Tongue (tissue), 2 donors: ENCODE measurements around the gene RSPH9. TPM values are rescaled to one million over a fixed set of nuclear protein-coding genes. Genes with fewer than 3 reads are reported as not detected.
"Not testable (repeated sequence)": the region's sequence is repeated elsewhere in the genome, so short reads cannot be mapped to it uniquely, and the experiment has no call there.

Experiments used
- DNase-seq: peaks from one replicate; pipeline ENCODE4 v3.0.0-alpha.2; 2015
- total RNA-seq: library from RNA; depleted of rRNA; stranded (reverse); fragments of >200 nt; gene quantifications from one replicate; pipeline ENCODE4 v1.2.3, GENCODE V29; 2014

The RSPH9 gene
- total RNA-seq, 1 donor from 2014 or later: 0.41 TPM

DNA sequence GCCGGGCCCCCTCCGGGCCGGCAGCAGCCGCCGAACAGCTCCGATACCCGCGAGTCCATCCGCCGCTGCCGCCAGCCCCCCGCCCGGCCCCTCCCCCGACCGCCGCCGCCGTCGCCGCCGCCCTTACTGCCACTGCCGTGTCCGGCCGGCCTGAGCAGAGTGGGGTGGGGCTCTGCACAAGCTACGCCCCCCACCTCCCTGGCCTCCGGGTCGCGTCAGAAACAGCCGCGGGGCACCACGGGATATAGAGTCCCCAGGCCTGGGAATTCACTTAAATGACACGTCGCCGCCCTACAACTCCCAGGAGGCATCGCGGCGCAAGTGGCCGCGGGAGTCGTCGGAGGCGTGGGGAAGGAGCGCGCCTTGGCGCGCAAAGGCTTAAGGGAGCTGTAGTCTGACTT lies 15.7 kb upstream of the RSPH9 start, which contains the start of gene GTPBP2:
Gene GTPBP2 (minus strand): TSS at position 161 of the 401 bp plus-strand sequence. CDS start 102 bp downstream, at position 59.
- peak; percentile 100 for DNase-seq

DNA sequence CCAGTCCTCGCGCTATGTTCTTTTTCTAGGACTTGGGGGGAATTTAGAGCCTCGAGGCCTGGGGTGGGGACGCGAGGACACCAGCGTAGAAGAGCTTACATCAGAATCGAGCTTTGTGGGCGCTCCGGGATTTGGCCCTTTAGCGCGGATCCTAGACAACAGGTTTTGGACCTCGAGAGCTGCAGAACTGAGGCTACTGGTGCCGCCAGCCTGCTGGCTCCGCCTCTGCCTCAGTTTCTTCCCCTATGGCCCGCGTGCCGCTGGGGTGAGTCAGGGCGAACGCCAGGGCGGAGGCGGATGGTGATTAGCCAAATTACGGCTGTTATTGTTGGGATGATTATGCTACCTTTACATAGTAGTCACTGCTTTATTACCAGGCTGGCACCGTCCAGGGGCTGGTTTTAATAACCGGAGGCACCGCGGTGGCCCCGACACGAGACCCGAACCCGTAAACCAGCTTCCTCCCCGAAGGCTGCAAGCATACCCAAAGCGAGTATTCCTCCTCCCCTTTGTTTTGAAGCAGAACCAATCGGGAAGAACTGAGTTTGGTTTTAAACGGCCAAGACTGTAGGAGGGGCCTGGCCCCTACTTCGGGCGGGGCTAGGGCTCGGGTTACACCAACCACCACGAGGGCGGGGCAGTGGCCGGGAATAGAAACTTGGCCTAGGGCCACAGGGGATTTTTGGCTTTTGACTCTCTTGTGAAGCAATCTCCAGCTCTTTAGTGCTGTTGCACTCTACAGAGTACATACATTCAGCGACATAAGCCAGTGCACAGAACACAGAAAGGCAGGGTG lies 15.1 kb upstream of the RSPH9 start:
- peak; percentile 99 for DNase-seq

DNA sequence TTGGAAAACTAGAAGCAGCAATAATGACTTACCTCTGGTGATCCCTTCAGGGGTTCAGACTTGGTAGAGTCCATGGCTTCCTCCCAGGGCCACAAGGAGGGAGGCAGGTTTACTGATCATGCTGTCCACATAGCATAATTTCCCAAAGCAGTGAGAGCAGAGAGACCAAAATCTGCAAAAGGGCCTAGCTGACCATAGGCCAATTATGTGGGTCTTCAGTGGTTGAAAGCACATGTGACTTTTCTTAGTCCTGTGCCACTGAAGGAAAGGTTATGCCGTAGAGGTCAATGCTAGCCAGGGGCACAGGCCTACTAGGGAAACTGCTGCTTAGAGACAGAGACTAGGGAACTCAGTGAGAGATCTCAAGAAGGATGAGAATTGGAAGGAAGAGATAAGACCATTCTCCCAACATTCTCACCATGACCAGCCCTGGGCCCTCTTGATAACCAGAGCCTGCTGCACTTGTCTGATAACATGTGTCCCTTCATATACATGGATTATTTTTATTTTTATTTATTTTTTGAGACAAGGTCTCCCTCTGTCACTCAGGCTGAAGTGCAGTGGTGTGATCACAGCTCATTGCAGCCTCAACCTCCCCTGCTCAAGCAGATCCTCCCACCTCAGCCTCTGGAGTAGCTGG lies 13.7 kb upstream of the RSPH9 start:
- DNase-seq: no peak

DNA sequence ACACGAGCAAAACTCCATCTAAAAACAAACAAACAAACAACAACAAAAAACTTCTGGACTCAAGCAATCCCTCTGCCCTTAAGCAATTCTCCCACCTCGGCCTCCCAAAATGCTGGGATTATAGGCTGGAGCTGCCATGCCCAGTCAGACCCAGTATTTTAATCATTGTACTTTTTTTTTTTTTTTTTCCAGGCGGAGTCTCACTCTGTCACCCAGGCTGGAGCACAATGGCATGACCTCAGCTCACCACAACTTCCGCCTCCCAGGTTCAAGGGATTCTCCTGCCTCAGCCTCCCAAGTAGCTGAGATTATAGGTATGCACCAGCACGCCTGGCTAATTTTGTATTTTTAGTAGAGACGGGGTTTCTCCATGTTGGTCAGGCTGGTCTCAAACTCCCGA lies 11.8 kb upstream of the RSPH9 start:
- not testable (repeated sequence) for DNase-seq

DNA sequence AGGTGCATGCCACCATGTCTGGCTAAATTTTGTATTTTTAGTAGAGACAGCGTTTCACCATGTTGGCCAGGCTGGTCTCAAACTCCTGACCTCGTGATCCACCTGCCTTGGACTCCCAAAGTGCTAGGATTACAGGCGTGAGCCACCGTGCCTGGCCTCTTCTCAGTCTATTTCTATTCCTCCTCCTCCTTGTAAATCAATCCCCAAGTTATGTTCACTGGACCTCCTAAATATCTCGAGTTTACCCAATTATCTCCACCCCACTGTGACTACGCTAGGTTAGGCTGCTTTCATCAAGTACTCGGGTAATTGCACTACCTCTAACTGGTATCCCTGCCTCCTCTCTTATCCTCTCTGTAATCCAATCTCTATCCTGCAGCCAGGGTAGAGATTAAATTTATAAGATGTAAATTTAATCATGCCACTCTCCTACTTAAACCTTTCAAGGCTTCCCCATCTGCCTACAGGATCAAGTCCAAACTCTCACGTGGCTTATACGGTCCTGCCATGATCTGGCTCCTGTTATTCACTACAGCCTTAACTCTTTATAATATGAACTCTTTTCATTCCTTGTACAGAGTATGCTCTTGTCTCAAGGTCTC lies 10.0 kb upstream of the RSPH9 start:
- DNase-seq: no peak

DNA sequence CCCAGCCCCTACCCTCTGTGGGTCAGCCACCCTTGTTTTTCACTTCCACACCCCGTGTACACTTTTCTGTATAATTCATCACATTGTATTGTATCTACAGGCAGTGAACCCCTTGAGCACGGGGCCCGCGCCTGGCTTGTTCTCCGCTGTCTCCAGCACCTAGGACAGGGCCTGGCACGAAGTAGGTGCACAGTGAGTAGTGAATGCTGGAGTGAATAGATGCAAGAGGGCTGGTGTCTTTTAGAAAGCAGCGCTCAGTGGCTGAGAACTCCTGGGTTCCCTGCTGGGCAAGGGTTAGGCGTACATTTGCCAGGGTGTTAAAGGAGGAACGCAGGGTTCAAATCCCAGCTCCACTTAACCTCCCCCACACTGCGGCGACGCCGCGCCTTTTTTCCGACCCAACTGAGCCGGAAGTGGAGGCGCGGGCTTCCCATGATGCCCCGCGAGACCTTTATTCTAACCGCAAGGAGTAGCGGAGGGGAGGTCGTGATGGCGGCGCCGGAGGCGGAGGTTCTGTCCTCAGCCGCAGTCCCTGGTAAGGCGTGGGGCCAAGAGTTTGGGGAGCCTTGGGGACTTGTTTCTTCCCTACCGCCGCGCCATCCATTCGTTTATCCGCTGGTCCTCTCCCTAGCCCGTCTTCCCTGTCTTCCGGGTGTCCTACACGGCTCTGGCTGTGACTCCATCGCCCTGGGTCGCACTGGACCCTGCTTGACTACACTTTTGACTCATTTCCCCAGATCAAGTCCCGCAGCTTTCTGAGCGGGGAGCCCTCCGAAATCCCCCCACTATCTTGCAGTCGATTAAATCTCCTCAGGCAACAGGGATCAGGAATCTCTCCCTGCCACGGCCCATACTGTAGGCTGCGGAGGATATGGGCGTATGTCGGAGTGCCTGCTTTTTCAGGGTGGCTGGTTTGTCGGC lies 9.2 kb upstream of the RSPH9 start, which contains the start of gene MAD2L1BP:
Gene MAD2L1BP (plus strand): TSS at position 454 of the 921 bp plus-strand sequence. CDS start 36 bp downstream, at position 490.
- peak; percentile 92 for DNase-seq

DNA sequence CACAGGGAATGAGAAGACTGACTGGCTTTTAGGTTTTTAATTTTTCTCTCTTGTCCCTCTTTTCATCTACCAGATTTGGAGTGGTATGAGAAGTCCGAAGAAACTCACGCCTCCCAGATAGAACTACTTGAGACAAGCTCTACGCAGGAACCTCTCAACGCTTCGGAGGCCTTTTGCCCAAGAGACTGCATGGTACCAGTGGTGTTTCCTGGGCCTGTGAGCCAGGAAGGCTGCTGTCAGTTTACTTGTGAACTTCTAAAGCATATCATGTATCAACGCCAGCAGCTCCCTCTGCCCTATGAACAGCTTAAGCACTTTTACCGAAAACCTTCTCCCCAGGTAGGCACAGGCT lies 8.6 kb upstream of the RSPH9 start:
- peak; percentile 40 for DNase-seq

DNA sequence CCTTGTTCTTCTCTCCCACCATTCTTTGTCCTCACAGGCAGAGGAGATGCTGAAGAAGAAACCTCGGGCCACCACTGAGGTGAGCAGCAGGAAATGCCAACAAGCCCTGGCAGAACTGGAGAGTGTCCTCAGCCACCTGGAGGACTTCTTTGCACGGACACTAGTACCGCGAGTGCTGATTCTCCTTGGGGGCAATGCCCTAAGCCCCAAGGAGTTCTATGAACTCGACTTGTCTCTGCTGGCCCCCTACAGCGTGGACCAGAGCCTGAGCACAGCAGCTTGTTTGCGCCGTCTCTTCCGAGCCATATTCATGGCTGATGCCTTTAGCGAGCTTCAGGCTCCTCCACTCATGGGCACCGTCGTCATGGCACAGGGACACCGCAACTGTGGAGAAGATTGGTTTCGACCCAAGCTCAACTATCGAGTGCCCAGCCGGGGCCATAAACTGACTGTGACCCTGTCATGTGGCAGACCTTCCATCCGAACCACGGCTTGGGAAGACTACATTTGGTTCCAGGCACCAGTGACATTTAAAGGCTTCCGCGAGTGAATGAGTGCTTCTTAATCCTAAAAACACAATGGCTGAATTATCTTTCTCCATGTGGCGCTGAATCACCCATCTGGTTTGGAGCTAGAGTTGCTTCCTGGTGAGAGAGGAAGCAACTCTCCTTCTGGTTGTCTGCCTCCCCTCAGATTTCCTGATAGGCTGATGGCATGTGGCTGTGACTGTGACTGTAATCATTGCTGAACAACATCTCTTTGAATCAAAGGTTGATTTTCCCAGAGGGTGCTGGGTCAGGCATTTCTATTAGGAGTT lies 4.6 kb upstream of the RSPH9 start:
- DNase-seq: no peak

DNA sequence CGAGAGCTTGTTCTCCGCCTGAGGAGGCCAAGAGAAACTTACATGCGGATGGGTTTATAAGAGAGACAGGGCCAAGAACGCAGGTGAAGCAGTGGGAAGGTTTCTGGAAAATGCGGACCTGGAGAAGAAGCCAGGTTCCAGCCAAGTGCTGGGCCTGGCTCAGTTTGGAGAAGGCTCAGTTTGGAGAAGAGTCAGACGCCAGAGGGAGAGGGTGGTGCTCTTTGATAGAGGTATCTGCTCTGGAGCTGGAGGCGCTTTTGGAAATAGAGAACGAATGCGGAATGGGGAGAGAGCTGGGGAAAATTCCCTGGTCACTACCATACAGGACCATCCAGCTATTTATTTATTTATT lies 753 bp downstream of the RSPH9 start:
- no peak for DNase-seq

DNA sequence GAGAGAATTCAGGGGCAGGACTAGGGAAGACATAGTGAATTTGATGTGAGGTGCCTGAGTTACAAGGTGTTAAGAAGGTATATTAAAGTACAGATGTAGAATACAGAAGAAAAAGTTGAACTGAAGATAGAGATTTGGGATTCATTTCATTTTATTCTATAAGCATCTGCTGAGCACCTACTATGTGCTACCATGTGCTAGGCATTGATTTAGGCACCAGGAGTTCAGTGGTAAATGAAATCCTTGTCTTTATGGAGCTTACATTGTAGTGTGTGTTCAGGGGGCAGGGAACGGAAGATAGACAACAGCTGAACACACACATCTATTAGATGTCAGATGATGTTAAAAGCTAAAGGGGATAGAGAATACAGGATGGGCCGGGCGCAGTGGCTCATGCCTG lies 2.8 kb downstream of the RSPH9 start:
- DNase-seq: no peak

DNA sequence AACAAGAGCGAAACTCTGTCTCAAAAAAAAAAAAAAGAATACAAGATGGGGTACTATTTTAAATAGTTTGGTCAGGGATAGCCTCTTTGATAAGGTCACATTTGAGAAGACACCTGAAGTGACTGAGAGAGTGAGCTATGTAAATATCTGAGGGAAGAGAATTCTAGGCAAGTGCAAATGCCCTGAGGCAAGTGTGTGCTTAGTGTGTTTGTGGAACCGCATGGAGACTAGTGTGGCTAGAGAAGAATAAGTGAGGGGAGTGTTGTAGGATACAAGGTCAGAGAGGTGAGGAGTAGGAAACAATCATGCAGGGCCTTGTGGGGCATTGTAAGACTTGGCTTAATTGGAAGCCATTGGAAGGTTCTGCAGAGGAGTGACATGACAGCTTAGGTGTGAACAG lies 3.4 kb downstream of the RSPH9 start:
- no peak for DNase-seq

DNA sequence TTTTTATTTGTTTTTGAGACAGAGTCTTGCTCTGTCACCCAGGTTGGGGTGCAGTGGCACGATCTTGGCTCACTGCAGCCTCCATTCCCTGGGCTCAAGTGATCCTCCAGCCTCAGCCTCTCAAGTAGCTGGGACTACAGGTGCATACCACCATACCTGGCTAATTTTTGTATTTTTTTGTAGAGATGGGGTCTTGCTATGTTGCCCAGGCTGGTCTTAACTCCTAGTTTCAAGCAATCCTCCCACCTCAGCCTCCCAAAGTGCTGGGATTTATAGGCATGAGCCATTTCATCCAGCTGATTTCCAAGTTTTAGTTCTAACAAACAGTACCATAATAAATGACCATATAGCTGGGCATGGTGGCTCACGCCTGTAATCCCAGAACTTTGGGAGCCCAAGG lies 8.0 kb downstream of the RSPH9 start:
- not testable (repeated sequence) for DNase-seq

DNA sequence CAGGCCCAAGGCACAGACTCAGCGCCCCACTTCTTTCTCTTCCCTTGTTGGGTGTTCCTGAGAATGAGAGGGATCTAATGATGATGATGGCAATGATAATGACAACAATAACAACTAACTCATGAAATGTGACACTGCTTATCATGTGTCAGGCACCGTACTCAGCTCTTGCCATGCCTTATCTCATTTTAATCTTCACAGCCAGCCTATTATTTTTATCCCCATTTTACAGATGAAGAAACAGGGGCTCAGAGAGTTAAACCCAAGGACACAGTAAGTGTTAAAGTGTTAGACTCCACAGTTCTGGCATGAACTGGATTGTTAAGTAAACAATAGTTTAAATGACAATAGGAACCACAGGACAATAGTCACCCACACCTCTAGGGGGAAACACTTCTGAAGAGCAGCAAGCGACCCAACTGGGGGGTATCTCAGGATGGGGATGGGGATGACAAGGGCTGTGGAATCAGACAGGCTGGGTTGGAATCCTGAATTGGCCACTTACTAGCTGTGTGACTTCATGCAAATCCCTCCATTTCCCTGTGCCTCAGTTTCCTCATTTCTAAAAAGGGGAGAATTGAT lies 12.5 kb downstream of the RSPH9 start:
- DNase-seq: no peak

DNA sequence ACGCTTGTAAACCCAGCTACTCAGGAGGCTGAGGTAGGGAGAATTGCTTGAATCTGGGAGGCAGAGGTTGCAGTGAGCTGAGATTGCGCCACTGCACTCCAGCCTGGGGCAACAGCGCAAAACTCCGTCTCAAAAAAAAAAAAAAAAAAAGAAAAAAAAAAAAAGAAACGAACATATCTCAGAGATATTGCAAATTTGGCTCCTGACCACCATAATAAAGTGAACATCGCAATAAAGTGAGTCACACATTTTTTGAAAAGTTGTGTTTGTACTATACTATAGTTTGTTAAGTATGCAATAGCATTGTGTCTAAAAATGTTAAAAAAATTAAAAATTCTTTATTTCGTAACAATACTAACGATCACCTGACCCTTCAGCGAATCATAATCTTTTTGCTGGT lies 13.3 kb downstream of the RSPH9 start:
- no peak for DNase-seq

DNA sequence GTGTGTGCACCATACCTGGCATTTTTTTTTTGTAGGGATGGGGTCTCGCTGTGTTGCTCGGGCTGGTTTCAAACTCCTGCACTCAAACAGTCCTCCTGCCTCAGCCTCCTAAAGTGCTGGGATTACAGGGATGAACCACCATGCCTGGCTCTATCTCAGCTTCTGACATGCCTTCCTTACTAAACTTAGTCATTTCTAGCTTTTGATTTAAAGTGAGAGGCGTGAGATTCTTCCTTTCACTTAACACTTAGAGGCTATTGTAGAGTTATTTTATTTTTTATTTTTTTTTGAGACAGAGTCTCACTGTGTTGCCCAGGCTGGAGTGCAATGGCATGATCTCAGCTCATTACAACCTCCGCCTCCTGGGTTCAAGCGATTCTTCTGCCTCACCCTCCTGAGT lies 18.1 kb downstream of the RSPH9 start:
- not testable (repeated sequence) for DNase-seq

DNA sequence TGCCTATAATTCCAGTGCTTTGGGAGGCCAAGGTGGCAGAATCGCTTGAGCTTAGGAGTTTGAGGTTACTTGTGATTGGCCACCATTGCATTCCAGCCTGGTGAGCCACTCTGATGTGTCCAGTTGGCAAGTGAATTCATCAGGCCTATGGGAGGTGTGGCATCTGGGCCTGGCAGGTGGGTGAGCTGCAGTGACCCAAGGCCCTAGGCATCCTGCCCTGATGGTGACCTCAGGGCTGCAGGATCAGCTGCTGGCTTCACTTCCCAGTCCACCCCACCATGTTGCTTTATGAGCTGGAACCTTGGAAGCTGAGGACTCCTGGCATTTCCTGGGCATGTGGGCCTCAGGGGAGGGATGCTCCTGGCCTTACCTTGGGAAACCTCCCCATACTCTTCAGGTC lies 20.5 kb downstream of the RSPH9 start:
- no peak for DNase-seq

DNA sequence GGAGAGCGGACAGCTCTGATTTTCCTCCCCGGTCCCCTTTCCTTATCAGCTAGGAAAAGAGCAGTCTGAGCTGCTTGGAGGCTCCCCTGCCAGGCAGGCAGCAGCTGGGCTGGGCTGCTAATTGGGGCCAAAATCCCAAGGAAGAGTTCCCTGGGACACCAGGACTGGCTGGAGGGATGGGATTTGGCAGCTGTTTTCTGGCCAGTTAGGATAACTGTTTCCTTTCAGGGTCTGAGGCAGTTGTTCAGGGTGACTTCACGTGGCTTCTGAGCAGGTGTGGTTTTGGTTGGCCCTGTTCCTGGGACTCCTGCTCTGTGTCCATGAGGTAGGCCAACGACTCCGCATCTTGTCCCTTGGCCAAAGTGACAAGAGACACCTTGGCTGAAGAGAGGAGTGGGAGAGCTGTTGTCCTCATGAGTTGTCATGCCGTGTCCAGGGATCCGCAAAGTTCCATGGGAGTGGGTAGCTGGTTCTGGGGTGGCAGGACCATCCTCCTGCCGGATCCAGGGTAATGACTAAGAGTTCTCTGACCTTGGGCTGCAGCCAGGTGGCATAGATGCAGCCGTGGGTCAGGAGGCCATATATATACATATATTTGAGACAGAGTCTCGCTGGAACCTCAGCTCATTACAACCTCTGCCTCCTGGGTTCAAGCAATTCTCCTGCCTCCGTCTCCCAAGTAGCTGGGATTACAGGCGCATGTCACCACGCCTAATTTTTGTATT lies 21.5 kb downstream of the RSPH9 start:
- peak; percentile 63 for DNase-seq

DNA sequence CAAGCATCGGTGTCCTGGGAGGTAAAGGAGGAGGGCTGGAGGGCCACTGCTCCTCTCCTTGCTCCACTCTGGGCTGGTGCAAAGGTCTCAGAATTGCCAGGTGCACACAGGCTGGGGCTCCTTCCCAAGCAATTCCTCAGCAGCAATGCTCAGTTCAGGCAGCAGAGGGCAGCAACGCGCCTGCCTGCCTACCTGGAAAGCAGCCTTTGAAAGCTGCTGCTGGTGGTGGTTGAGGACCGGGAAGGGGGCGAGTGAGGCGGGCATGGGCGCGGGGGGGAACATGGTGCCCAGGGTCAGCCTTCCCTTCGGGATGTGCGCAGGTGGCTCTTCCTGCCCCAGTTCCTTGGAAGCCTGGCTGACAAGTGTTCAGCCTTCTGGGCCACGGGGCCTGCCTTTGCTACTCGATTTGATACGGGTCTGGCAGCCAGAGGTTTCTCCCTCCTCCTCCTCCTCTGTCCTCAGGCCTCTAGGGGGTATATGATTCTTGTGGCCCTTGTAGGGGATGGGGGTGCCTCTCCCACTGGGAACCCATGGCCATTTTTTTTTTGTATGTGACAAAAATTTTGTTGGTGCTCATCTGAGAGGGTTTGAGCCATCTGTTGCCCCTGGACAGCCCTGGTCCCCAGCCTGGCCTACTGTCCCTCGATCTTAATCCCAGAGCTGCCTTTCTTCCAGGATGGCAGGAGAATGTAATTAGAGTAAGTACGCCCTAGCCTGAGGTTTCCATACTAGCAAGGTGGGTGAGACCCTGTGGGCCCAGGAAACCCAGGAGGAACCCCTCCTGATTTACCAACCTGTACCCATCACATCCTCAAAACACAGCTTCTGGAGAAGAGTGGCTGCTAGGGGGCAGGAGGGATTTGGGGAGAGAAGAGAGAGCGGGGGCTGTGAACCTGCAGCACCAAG lies 22.7 kb downstream of the RSPH9 start:
- DNase-seq: peak; percentile 94
